Tibial nerve (tissue), 4 donors: ENCODE data around the gene C7orf33. TPM values are rescaled to one million over a fixed set of nuclear protein-coding genes. Genes with fewer than 3 reads are reported as not detected.
"Not testable (repeated sequence)": the region's sequence is repeated elsewhere in the genome, so short reads cannot be mapped to it uniquely, and the experiment has no call there.

Source experiments
- DNase-seq, 2 donors: peaks; one replicate each; pipeline ENCODE4 v3.0.0-alpha.2; 2019; ENCODE audit warnings: low spot score in 2 of 2
- H3K27ac ChIP-seq, 4 donors: fragments of 200-600 bp; sonication (generic) in 3 of 4; one replicate each; pipeline ENCODE4 v1.5.1; 2017 to 2019; ENCODE audit warnings: mild to moderate bottlenecking in 1 of 4
- H3K27me3 ChIP-seq, 2 donors: fragments of 200-600 bp; sonication (generic) in 1 of 2; one replicate each; pipeline versions ENCODE4 v1.5.1 to v1.6.0; 2017 to 2019
- H3K36me3 ChIP-seq, 3 donors: fragments of 200-600 bp; sonication (generic); one replicate each; pipeline ENCODE4 v1.5.1; 2018 to 2019
- H3K4me1 ChIP-seq, 4 donors: fragments of 200-600 bp; sonication (generic) in 3 of 4; one replicate each; pipeline ENCODE4 v1.5.1; 2017 to 2019
- H3K4me3 ChIP-seq, 4 donors: fragments of 200-600 bp; sonication (generic) in 3 of 4; one replicate each; pipeline ENCODE4 v1.5.1; 2017 to 2019; ENCODE audit warnings: mild to moderate bottlenecking in 1 of 4, moderate library complexity in 1 of 4
- H3K9me3 ChIP-seq, 4 donors: fragments of 200-600 bp; sonication (generic) in 3 of 4; one replicate each; pipeline ENCODE4 v1.5.1; 2017 to 2019
- CTCF ChIP-seq, 5 experiments: fragments of 200-600 bp in 3 of 5; fragments of 450-650 bp in 2 of 5; sonication (generic) in 3 of 5; IDR thresholded peaks; one replicate each; pipeline ENCODE4 v1.5.1; 2016 to 2019; ENCODE audit warnings: antibody characterized with exemption in 5 of 5, mild to moderate bottlenecking in 3 of 5, moderate library complexity in 2 of 5
- EP300 ChIP-seq, 2 donors: sonication (generic); formaldehyde crosslinking; IDR thresholded peaks; one replicate each; pipeline ENCODE4 v1.6.1; 2017; ENCODE audit warnings: antibody characterized with exemption in 2 of 2, mild to moderate bottlenecking in 1 of 2
- POLR2A ChIP-seq, 2 donors: fragments of 450-650 bp; IDR thresholded peaks; one replicate each; pipeline ENCODE4 v1.6.1; 2017; ENCODE audit warnings: antibody characterized with exemption in 2 of 2, mild to moderate bottlenecking in 2 of 2, moderate library complexity in 2 of 2
- WGBS, 2 donors: methylation state at CpG; one replicate each; pipeline ENCODE4 v1.1.5; 2018; 5-methylcytosine and 5-hydroxymethylcytosine counted together
- total RNA-seq, 4 donors: library from RNA; depleted of rRNA; stranded (reverse); fragments of >200 nt; gene quantifications; one replicate each; pipeline ENCODE4 v1.1.0, GENCODE V29; 2016

The C7orf33 gene
- total RNA-seq, 4 donors from 2014 or later, result not detected

DNA sequence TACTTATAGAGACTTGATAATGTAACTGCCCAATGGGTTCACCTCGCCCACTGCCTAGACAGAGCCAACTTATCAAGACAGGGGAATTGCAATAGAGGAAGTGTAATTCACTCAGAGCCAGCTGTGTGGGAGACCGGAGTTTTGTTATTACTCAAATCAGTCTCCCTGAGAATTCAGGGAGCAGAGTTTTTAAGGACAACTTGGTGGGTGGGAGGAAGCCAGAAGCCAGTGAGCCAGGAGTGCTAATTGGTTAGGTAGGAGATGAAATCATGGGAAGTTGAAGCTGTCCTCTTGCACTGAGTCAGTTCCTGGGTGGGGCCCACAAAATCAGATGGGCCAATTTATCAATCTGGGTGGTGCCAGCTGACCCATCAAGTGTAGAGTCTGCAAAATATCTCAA, 20.1 kb upstream of the C7orf33 start:
- Histone ChIP-seq H3K4me3 (no peak overlapping the region), H3K9me3 (no peaks in the 10 kb centered on the region)
- TF ChIP-seq POLR2A (IDR thresholded peaks at IDR 0.05), result no peak
- TF ChIP-seq CTCF (IDR thresholded peaks at IDR 0.05), result no peak
- no peak for TF ChIP-seq EP300 (IDR thresholded peaks at IDR 0.05)

GRCh38 chr7:148570973-148571372, 19.6 kb upstream of the C7orf33 start:
- not testable (repeated sequence) for H3K4me3 ChIP-seq, H3K27ac ChIP-seq, H3K36me3 ChIP-seq, H3K27me3 ChIP-seq, H3K9me3 ChIP-seq, DNase-seq, H3K4me1 ChIP-seq
- whole genome bisulfite sequencing, 2 donors, result 92 to 94% methylated on average over 3 of the region's 3 CpGs

More for the DNA sequence above, 20.1 kb upstream of the C7orf33 start:
- 44 to 74% methylated on average over 2 of the region's 2 CpGs for WGBS, 2 donors
- peaks cover 0 to 4% of the 10 kb centered on the region in 2 donors for H3K27me3 ChIP-seq
- DNase-seq, result no peak
- H3K36me3 ChIP-seq, result no peaks in the 10 kb centered on the region
- no peak overlapping the region for H3K27ac ChIP-seq
- H3K4me1 ChIP-seq, result peaks cover 0 to under 1% (median 0%) of the 10 kb centered on the region in 4 donors

DNA sequence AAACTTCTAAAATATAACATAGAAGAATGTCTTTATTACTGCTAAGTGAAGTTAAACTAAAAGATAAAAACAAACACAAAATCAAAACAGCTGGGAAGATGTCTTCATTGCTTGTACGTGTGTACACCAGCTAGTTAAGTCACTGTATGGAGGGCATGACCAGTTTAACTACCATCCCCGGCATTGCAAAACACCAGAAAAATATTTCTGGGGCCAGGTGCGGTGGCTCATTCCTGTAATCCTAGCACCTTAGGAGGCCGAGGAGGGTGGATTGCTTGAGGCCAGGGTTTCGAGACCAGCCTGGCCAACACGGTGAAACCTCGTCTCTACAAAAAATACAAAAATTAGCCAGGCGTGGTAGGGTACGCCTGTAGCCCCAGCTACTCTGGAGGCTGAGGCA, 19.2 kb upstream of the C7orf33 start:
- TF ChIP-seq POLR2A (IDR thresholded peaks at IDR 0.05) (no peak), CTCF (IDR thresholded peaks at IDR 0.05) (no peak), EP300 (IDR thresholded peaks at IDR 0.05) (no peak)
- no peaks in the 10 kb centered on the region for H3K36me3 ChIP-seq
- no peak overlapping the region for H3K27ac ChIP-seq
- H3K4me3 ChIP-seq, result no peak overlapping the region
- no peak for DNase-seq
- H3K27me3 ChIP-seq, result peaks cover 0 to 4% of the 10 kb centered on the region in 2 donors
- H3K4me1 ChIP-seq, result peaks cover 0 to 5% (median 0%) of the 10 kb centered on the region in 4 donors
- H3K9me3 ChIP-seq, result no peaks in the 10 kb centered on the region
- 82 to 87% methylated on average over 9 of the region's 9 CpGs for WGBS, 2 donors

DNA sequence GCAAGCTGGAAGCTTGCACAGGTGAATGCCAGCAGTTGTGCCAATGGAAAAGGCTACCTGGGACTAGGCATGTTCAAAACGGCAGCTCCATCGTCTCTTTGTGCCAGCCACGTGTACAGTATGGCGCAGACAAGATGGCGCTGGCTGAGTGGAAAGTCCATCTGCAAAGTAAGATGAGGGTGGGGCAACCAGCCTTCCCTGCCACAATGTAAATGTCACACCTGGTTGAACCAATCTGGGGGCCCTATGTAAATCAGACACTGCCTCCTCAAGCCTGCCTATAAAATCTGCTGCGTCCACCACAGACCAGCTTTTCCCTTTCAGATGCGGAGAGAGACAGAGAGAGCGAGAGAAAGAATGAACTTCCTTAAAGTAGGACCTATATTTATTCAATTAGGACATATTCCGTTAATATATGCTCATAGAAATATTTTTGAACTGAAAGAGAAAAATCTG, 18.5 kb upstream of the C7orf33 start:
- TF ChIP-seq EP300 (IDR thresholded peaks at IDR 0.05), result no peak
- TF ChIP-seq CTCF (IDR thresholded peaks at IDR 0.05), result no peak
- no peak for TF ChIP-seq POLR2A (IDR thresholded peaks at IDR 0.05)
- Histone ChIP-seq H3K36me3 (no peaks in the 10 kb centered on the region), H3K4me3 (no peak overlapping the region), H3K4me1 (peaks cover 0 to 5% (median 0%) of the 10 kb centered on the region in 4 donors), H3K27me3 (peaks cover 0 to 4% of the 10 kb centered on the region in 2 donors), H3K27ac (no peak overlapping the region), H3K9me3 (no peaks in the 10 kb centered on the region)
- WGBS, 2 donors, result 80 to 83% methylated on average over 9 of the region's 9 CpGs
- no peak for DNase-seq

DNA sequence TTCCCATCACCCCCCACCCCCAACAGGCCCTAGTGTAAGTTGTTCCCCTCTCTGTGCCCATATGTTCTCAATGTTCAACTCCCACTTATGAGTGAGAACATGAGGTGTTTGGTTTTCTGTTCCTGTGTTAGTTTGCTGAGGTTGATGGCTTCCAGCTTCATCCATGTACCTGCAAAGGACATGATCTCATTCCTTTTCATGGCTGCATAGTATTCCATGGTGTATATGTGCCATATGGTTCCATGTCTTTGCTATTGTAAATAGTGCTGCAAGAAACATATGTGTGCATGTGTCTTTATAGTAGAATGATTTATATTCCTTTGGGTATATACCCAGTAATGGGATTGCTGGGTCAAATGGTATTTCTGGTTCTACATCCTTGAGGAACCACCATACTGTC, 17.0 kb upstream of the C7orf33 start:
- H3K4me1 ChIP-seq, DNase-seq, H3K4me3 ChIP-seq, H3K36me3 ChIP-seq, H3K27me3 ChIP-seq, H3K27ac ChIP-seq, H3K9me3 ChIP-seq: not testable (repeated sequence)

- DNase-seq, result peak; percentile 59 to 76
- Histone ChIP-seq H3K27me3 (peaks cover 0 to 4% of the 10 kb centered on the region in 2 donors), H3K4me1 (peaks cover 0 to 5% (median 0%) of the 10 kb centered on the region in 4 donors), H3K27ac (no peak overlapping the region), H3K4me3 (no peak overlapping the region), H3K9me3 (no peaks in the 10 kb centered on the region), H3K36me3 (no peaks in the 10 kb centered on the region)
- 53 to 54% methylated on average over 8 of the region's 8 CpGs for WGBS, 2 donors
- no peak for TF ChIP-seq EP300 (IDR thresholded peaks at IDR 0.05)
- no peak for TF ChIP-seq POLR2A (IDR thresholded peaks at IDR 0.05)
- peak; percentile 70 to 83 (median 75) for TF ChIP-seq CTCF (IDR thresholded peaks at IDR 0.05)
These were observed 14.7 kb upstream of the C7orf33 start for GRCh38 chr7:148575640-148576411.
